Ascending aorta (tissue), 2 donors: Measurements from ENCODE around the gene MPV17. TPM values are rescaled to one million over a fixed set of nuclear protein-coding genes. Genes with fewer than 3 reads are reported as not detected.
"Not testable (repeated sequence)": the region's sequence is repeated elsewhere in the genome, so short reads cannot be mapped to it uniquely, and the experiment has no call there.

Experiments
- DNase-seq, 2 donors: peaks; one replicate each; pipeline ENCODE4 v3.0.0-alpha.2; 2019; ENCODE audit warnings: low spot score in 2 of 2
- H3K27ac ChIP-seq, 2 donors: fragments of 200-600 bp; sonication (generic); one replicate each; pipeline ENCODE4 v1.5.1; 2016 to 2017; ENCODE audit warnings: mild to moderate bottlenecking in 1 of 2
- H3K27me3 ChIP-seq: fragments of 200-600 bp; sonication (generic); one replicate; pipeline ENCODE4 v1.5.1; 2017
- H3K36me3 ChIP-seq, 2 donors: fragments of 200-600 bp; sonication (generic); one replicate each; pipeline ENCODE4 v1.5.1; 2016
- H3K4me1 ChIP-seq, 2 donors: fragments of 200-600 bp; sonication (generic); one replicate each; pipeline ENCODE4 v1.5.1; 2016 to 2017; ENCODE audit warnings: mild to moderate bottlenecking in 1 of 2
- H3K4me3 ChIP-seq, 2 donors: fragments of 200-600 bp; sonication (generic); one replicate each; pipeline ENCODE4 v1.5.1; 2016 to 2017; ENCODE audit warnings: mild to moderate bottlenecking in 1 of 2
- H3K9me3 ChIP-seq, 2 donors: fragments of 200-600 bp; sonication (generic); one replicate each; pipeline ENCODE4 v1.5.1; 2016
- CTCF ChIP-seq, 3 experiments: fragments of 200-600 bp in 2 of 3; fragments of 450-650 bp in 1 of 3; sonication (generic) in 2 of 3; IDR thresholded peaks; one replicate each; pipeline ENCODE4 v1.5.1; 2016 to 2019; ENCODE audit warnings: antibody characterized with exemption in 3 of 3, mild to moderate bottlenecking in 1 of 3, moderate library complexity in 1 of 3
- intact Hi-C: fragments of 100-400 bp; cut with DNase I; formaldehyde crosslinking; loops from one replicate; pipeline ENCODE4 v1.15.1; 2023
- total RNA-seq: library from RNA; depleted of rRNA; stranded (reverse); fragments of >200 nt; gene quantifications from one replicate; pipeline ENCODE4 v1.1.0, GENCODE V29; 2016

Gene MPV17
- total RNA-seq, 1 donor from 2014 or later, result 239 TPM

- no peaks in the 10 kb centered on the region for H3K36me3 ChIP-seq
- no peaks in the 10 kb centered on the region for H3K27me3 ChIP-seq
- no peak for DNase-seq
- intact Hi-C loops, result loop anchor here (10.0 kb wide), 1 partner anchor 437 kb away; the partner anchor contains the start of gene DPYSL5
- no peak within 1 kb of the TSS for H3K27ac ChIP-seq
- H3K9me3 ChIP-seq, result no peaks in the 10 kb centered on the region
- H3K4me3 ChIP-seq, result no peak within 1 kb of the TSS
- TF ChIP-seq CTCF (IDR thresholded peaks at IDR 0.05), result no peak
- no peaks in the 10 kb centered on the region for H3K4me1 ChIP-seq
Measured at GRCh38 chr2:27281855-27282559, 40.9 kb downstream of the MPV17 start, which contains the start of gene TRIM54. Gene TRIM54 (plus strand): TSS chr2:27282429. CDS start chr2:27282732, 303 bp downstream.

- no peak for TF ChIP-seq CTCF (IDR thresholded peaks at IDR 0.05)
- intact Hi-C loops, result loop anchor here (10.0 kb wide), 1 partner anchor 437 kb away; the partner anchor contains the start of gene DPYSL5
- Histone ChIP-seq H3K27ac (no peak overlapping the region), H3K4me1 (no peaks in the 10 kb centered on the region), H3K27me3 (no peaks in the 10 kb centered on the region), H3K36me3 (no peaks in the 10 kb centered on the region), H3K9me3 (no peaks in the 10 kb centered on the region), H3K4me3 (no peak overlapping the region)
- DNase-seq, result no peak
Measured at GRCh38 chr2:27281442-27281841, 41.5 kb downstream of the MPV17 start.

GRCh38 chr2:27280826-27281225, 42.1 kb downstream of the MPV17 start:
- intact Hi-C loops, result loop anchor here (1.0 to 10.0 kb wide), 3 partner anchors 182 to 436 kb away; partner anchors contain the start of gene DPYSL5
- TF ChIP-seq CTCF (IDR thresholded peaks at IDR 0.05), result no peak
- H3K27me3 ChIP-seq, result no peaks in the 10 kb centered on the region
- no peaks in the 10 kb centered on the region for H3K9me3 ChIP-seq
- no peaks in the 10 kb centered on the region for H3K36me3 ChIP-seq
- DNase-seq, result no peak
- H3K4me1 ChIP-seq, result no peaks in the 10 kb centered on the region
- H3K27ac ChIP-seq, result no peak overlapping the region
- H3K4me3 ChIP-seq, result no peak overlapping the region

GRCh38 chr2:27278010-27278409, 44.9 kb downstream of the MPV17 start:
- no peak for TF ChIP-seq CTCF (IDR thresholded peaks at IDR 0.05)
- intact Hi-C loops, result loop anchor here (5.0 kb wide), 1 partner anchor 61 kb away; the partner anchor contains the start of gene CAD
- Histone ChIP-seq H3K27ac (no peak overlapping the region), H3K36me3 (no peaks in the 10 kb centered on the region), H3K4me3 (no peak overlapping the region), H3K4me1 (no peaks in the 10 kb centered on the region), H3K9me3 (no peaks in the 10 kb centered on the region), H3K27me3 (no peaks in the 10 kb centered on the region)
- DNase-seq, result no peak

GRCh38 chr2:27275211-27276150, 47.4 kb downstream of the MPV17 start, which contains the start of gene DNAJC5G:
Gene DNAJC5G (plus strand): TSS chr2:27275433. CDS start chr2:27276729, 1,296 bp downstream.
- no peaks in the 10 kb centered on the region for H3K9me3 ChIP-seq
- no peak for TF ChIP-seq CTCF (IDR thresholded peaks at IDR 0.05)
- no peak within 1 kb of the TSS for H3K4me3 ChIP-seq
- no peak within 1 kb of the TSS for H3K27ac ChIP-seq
- intact Hi-C loops, result loop anchor here (5.0 kb wide), 1 partner anchor 58 kb away; the partner anchor contains the start of gene CAD
- no peak for DNase-seq
- no peaks in the 10 kb centered on the region for H3K4me1 ChIP-seq
- H3K36me3 ChIP-seq, result no peaks in the 10 kb centered on the region
- H3K27me3 ChIP-seq, result no peaks in the 10 kb centered on the region

GRCh38 chr2:27272537-27273522, 50.1 kb downstream of the MPV17 start:
- H3K4me1 ChIP-seq, H3K27me3 ChIP-seq, intact Hi-C loops, H3K4me3 ChIP-seq, DNase-seq, H3K36me3 ChIP-seq, H3K9me3 ChIP-seq, H3K27ac ChIP-seq: not testable (repeated sequence)
